Measurements from ENCODE around the gene GBX2.

The GBX2 gene

DNA sequence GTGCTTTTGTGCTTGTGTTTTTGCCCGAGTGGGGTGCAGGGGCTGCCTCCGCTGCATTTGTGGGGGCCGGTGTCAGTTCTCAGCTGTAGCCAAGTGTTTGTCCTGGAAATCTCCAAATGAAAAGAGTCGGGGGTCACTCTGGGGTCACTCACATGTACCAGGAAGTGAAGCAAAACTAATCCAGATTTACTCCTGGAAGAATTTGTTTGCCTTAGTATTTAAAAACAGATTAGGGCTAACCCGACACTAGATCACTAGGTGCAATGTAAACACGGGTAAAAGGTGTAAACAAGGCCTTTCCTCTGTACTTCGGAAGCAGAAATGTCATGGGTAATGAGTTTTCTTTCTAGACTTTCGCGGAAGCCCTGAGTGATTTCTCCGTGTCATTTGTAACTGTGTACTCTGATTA is 50.3 kb downstream of the GBX2 start:
- no peak for DNase-seq (ENCODE audit: low spot score)

DNA sequence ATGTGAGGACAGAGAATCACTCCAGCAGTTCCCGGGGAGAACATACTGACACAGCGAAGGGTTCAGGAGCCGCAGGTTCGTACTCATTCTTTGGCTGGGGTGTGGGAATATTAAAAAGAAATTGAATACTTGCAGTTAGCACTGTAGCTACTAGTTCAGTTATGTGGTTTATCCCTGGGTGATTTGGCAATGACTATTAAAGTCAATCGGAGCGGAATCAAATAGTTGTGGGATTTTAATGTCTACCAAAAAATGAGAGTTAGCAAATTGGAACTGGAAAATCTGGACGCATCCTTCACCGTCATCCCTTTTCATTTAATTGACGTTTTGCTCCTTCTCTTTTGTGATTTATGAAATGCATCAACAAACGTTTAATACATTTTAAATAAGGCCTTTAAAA is 50.8 kb downstream of the GBX2 start:
- no peak for DNase-seq (ENCODE audit: low spot score)

Data from iPS-NIHi11 (cell line).